Psoas muscle (tissue), 8 donors: ENCODE results near the gene TNFAIP1. TPM values are rescaled to one million over a fixed set of nuclear protein-coding genes. Genes with fewer than 3 reads are reported as not detected.

Source experiments
- ATAC-seq, 4 donors: fragments of 200-7000 bp; cut with Tn5 transposase; one replicate each; pipeline ENCODE4 v1.9.1; 2020; ENCODE audit warnings: moderate library complexity in 3 of 4, mild to moderate bottlenecking in 2 of 4
- DNase-seq, 2 donors: peaks; one replicate each; pipeline ENCODE4 v3.0.0-alpha.2; 2020
- H3K27ac ChIP-seq: fragments of 200-600 bp; one replicate; pipeline ENCODE4 v1.8.0; 2022
- H3K27me3 ChIP-seq, 3 donors: fragments of 200-600 bp in 1 of 3; one replicate each; pipeline versions ENCODE4 v1.6.1 to v1.8.0; 2013 to 2022; ENCODE audit warnings: low read length in 2 of 3, mild to moderate bottlenecking in 2 of 3, moderate library complexity in 1 of 3; ENCODE audit not compliant: insufficient read depth in 3 of 3
- H3K36me3 ChIP-seq, 2 donors: fragments of 200-600 bp in 1 of 2; one replicate each; pipeline versions ENCODE4 v1.6.1 to v1.8.0; 2013 to 2022; ENCODE audit warnings: low read depth in 1 of 2, mild to moderate bottlenecking in 1 of 2, moderate library complexity in 1 of 2; ENCODE audit not compliant: insufficient read depth in 1 of 2
- H3K4me1 ChIP-seq: fragments of 200-600 bp; one replicate; pipeline ENCODE4 v1.8.0; 2022
- H3K4me3 ChIP-seq: fragments of 200-600 bp; one replicate; pipeline ENCODE4 v1.8.0; 2022; ENCODE audit warnings: mild to moderate bottlenecking
- H3K9me3 ChIP-seq: fragments of 200-600 bp; one replicate; pipeline ENCODE4 v1.8.0; 2022
- CTCF ChIP-seq: fragments of 200-600 bp; IDR thresholded peaks from one replicate; pipeline ENCODE4 v1.8.0; 2022; ENCODE audit warnings: antibody characterized with exemption
- WGBS, 3 donors: extraction: QIAGEN DNeasy Blood & Tissue Kit; methylation state at CpG; one replicate each; pipeline versions ENCODE4 v1.1.6 to v1.1.7; 2013; 5-methylcytosine and 5-hydroxymethylcytosine counted together
- intact Hi-C, 2 donors: fragments of 100-400 bp; cut with DNase I; formaldehyde crosslinking; loops; one replicate each; pipeline versions ENCODE4 v1.11.0 to v1.14.2; 2022
- polyA plus RNA-seq, 3 donors: library from polyadenylated mRNA; stranded (reverse); fragments of 200-250 nt; gene quantifications; one replicate each; pipeline ENCODE4 v1.2.3, GENCODE V29; 2013
- total RNA-seq, 4 donors: library from RNA; stranded (reverse); fragmentation: NEBNext Ultra II Directional in 2 of 4; extraction: Animal tissue kit (Norgen Biotek cat#: 25700) in 2 of 4; gene quantifications; one replicate each; pipeline versions ENCODE4 v1.2.1 to v1.2.4, GENCODE V29; 2021 to 2023
- donor health status: healthy with polysubstance abuse.
- donor health status: DM: no; HTN: no; CAD: no; lungs with moderate emphysema.
- donor health status: Bipolar disorder and iron deficiency.
- donor health status: healthy.
- donor health status: DM: yes; HTN: yes; CAD: no.
- donor health status: DM: no; HTN: no; CAD: no.
- donor health status: DM: no; HTN: no; CAD: no.
- donor health status: DM: yes; HTN: yes; CAD: no.

TNFAIP1 gene
- total and polyA plus RNA-seq, 7 donors: 13.0 to 32.6 (median 23.3) TPM

- Histone ChIP-seq H3K9me3 (no peaks in the 10 kb centered on the region), H3K27ac (no peak overlapping the region), H3K27me3 (peaks cover 0 to 5% (median 0%) of the 10 kb centered on the region in 3 donors), H3K36me3 (peaks cover 3 to 28% of the 10 kb centered on the region in 2 donors), H3K4me1 (no peaks in the 10 kb centered on the region), H3K4me3 (no peak overlapping the region)
- 80 to 87% (median 85%) methylated on average over 8 of the region's 8 CpGs for WGBS, 3 donors
- intact Hi-C loops: no loop called here
- ATAC-seq: no peak
- TF ChIP-seq CTCF: no peak
- peak in 1 of 2 donors; percentile 43 for DNase-seq
These were observed 49.8 kb downstream of the TNFAIP1 start for GRCh38 chr17:28385406-28385805.

- Histone ChIP-seq H3K4me1 (no peaks in the 10 kb centered on the region), H3K27me3 (peaks cover 0 to 5% (median 0%) of the 10 kb centered on the region in 3 donors), H3K27ac (no peak overlapping the region), H3K4me3 (no peak overlapping the region), H3K9me3 (no peaks in the 10 kb centered on the region), H3K36me3 (peaks cover 3 to 36% of the 10 kb centered on the region in 2 donors)
- ATAC-seq (no peak), DNase-seq (no peak)
- no peak for TF ChIP-seq CTCF
- intact Hi-C loops: no loop called here
These were observed 50.8 kb downstream of the TNFAIP1 start for GRCh38 chr17:28386391-28386790.

GRCh38 chr17:28388106-28388505 lies 52.5 kb downstream of the TNFAIP1 start:
- Histone ChIP-seq H3K4me3 (no peak overlapping the region), H3K36me3 (peaks cover 3 to 46% of the 10 kb centered on the region in 2 donors), H3K27ac (no peak overlapping the region), H3K27me3 (peaks cover 0 to 5% (median 0%) of the 10 kb centered on the region in 3 donors), H3K4me1 (no peaks in the 10 kb centered on the region), H3K9me3 (no peaks in the 10 kb centered on the region)
- no peak for TF ChIP-seq CTCF
- 94 to 96% (median 96%) methylated on average over 11 of the region's 11 CpGs for WGBS, 3 donors
- intact Hi-C loops: no loop called here
- DNase-seq: no peak
- no peak for ATAC-seq

- no peaks in the 10 kb centered on the region for H3K27me3 ChIP-seq
- DNase-seq: no peak
- H3K9me3 ChIP-seq: no peaks in the 10 kb centered on the region
- TF ChIP-seq CTCF: no peak
- H3K4me1 ChIP-seq: no peaks in the 10 kb centered on the region
- WGBS, 3 donors: 88 to 95% (median 90%) methylated on average over 1 of the region's 1 CpG
- no peak for ATAC-seq
- H3K27ac ChIP-seq: no peak overlapping the region
- peaks cover 3 to 50% of the 10 kb centered on the region in 2 donors for H3K36me3 ChIP-seq
- H3K4me3 ChIP-seq: no peak overlapping the region
- intact Hi-C loops: no loop called here
These were observed 54.6 kb downstream of the TNFAIP1 start for GRCh38 chr17:28390141-28390540.

- Histone ChIP-seq H3K27me3 (no peaks in the 10 kb centered on the region), H3K9me3 (no peaks in the 10 kb centered on the region), H3K27ac (no peak overlapping the region), H3K4me3 (no peak overlapping the region), H3K4me1 (no peaks in the 10 kb centered on the region), H3K36me3 (peaks cover 3 to 53% of the 10 kb centered on the region in 2 donors)
- TF ChIP-seq CTCF: no peak
- intact Hi-C loops: no loop called here
- DNase-seq (no peak), ATAC-seq (no peak)
- 88 to 89% (median 89%) methylated on average over 2 of the region's 2 CpGs for WGBS, 3 donors
These were observed 55.0 kb downstream of the TNFAIP1 start for GRCh38 chr17:28390563-28390962.
